Natural killer cell (primary cell): ENCODE data around the gene MCTP1. TPM values are rescaled to one million over a fixed set of nuclear protein-coding genes. Genes with fewer than 3 reads are reported as not detected.
"Not testable (repeated sequence)": the region's sequence is repeated elsewhere in the genome, so short reads cannot be mapped to it uniquely, and the experiment has no call there.

ENCODE experiments used
- ATAC-seq, 3 donors: fragments of 150-1000 bp in 2 of 3; fragments of 200-7000 bp in 1 of 3; cut with Tn5 transposase; 1 replicate in 1 of 3; 2 replicates in 2 of 3; pipeline ENCODE4 v1.10.0; 2021; ENCODE audit warnings: mild to moderate bottlenecking in 2 of 3, moderate library complexity in 2 of 3
- DNase-seq, 2 donors: peaks; one replicate each; pipeline versions ENCODE4 v3.0.0 to v3.0.0-alpha.2; 2013 to 2021; ENCODE audit warnings: mixed read lengths in 1 of 2
- H3K27ac ChIP-seq: one replicate; pipeline ENCODE4 v1.5.1; 2013; ENCODE audit warnings: mild to moderate bottlenecking, low read length
- H3K27me3 ChIP-seq: one replicate; pipeline ENCODE4 v1.6.1; 2013; ENCODE audit warnings: low read length; ENCODE audit not compliant: control insufficient read depth, insufficient read depth
- H3K36me3 ChIP-seq: one replicate; pipeline ENCODE4 v1.6.1; 2013; ENCODE audit warnings: low read length; ENCODE audit not compliant: control insufficient read depth, insufficient read depth
- H3K4me1 ChIP-seq: one replicate; pipeline ENCODE4 v1.6.1; 2013; ENCODE audit warnings: low read length; ENCODE audit not compliant: control insufficient read depth, insufficient read depth
- H3K4me3 ChIP-seq: one replicate; pipeline ENCODE4 v1.5.1; 2013; ENCODE audit warnings: low read length
- H3K9me3 ChIP-seq: one replicate; pipeline ENCODE4 v1.6.1; 2013; ENCODE audit warnings: low read length; ENCODE audit not compliant: control insufficient read depth, insufficient read depth
- H3K27ac Mint-ChIP-seq, 2 donors: one replicate each; pipeline ENCODE4 v1.8.0; 2022; ENCODE audit warnings: mild to moderate bottlenecking in 2 of 2, mixed read lengths in 2 of 2, moderate library complexity in 1 of 2
- H3K27me3 Mint-ChIP-seq, 2 donors: one replicate each; pipeline ENCODE4 v1.8.0; 2022; ENCODE audit warnings: low read depth in 2 of 2, mixed read lengths in 2 of 2
- H3K36me3 Mint-ChIP-seq: one replicate; pipeline ENCODE4 v1.8.0; 2022; ENCODE audit warnings: mixed read lengths
- H3K4me1 Mint-ChIP-seq, 2 donors: one replicate each; pipeline ENCODE4 v1.8.0; 2022; ENCODE audit warnings: mixed read lengths in 2 of 2
- H3K4me3 Mint-ChIP-seq: one replicate; pipeline ENCODE4 v1.8.0; 2022; ENCODE audit warnings: mild to moderate bottlenecking, moderate library complexity, mixed read lengths
- H3K9me3 Mint-ChIP-seq, 2 donors: one replicate each; pipeline ENCODE4 v1.8.0; 2022; ENCODE audit warnings: mixed read lengths in 2 of 2
- CTCF ChIP-seq: fragments of 200-600 bp; IDR thresholded peaks from one replicate; pipeline ENCODE4 v1.8.0; 2022; ENCODE audit warnings: antibody characterized with exemption
- WGBS: methylation state at CpG from one replicate; pipeline ENCODE4 v1.1.7; 2013; ENCODE audit warnings: missing lambda C conversion rate; ENCODE audit not compliant: insufficient coverage; 5-methylcytosine and 5-hydroxymethylcytosine counted together
- intact Hi-C: fragments of 100-400 bp; cut with micrococcal nuclease; formaldehyde crosslinking; loops from one replicate; pipeline ENCODE4 v1.14.2; 2022
- total RNA-seq, 4 donors: library from RNA; stranded (reverse); fragments of 120-200 nt in 1 of 4; gene quantifications; one replicate each; pipeline versions ENCODE4 v1.2.3 to v1.2.4, GENCODE V29; 2013 to 2022

The MCTP1 gene
- total RNA-seq, 3 donors from 2014 or later (not counting 1 experiment from before 2014, with no cell fraction given): 4.7 to 15.1 (median 9.8) TPM

DNA sequence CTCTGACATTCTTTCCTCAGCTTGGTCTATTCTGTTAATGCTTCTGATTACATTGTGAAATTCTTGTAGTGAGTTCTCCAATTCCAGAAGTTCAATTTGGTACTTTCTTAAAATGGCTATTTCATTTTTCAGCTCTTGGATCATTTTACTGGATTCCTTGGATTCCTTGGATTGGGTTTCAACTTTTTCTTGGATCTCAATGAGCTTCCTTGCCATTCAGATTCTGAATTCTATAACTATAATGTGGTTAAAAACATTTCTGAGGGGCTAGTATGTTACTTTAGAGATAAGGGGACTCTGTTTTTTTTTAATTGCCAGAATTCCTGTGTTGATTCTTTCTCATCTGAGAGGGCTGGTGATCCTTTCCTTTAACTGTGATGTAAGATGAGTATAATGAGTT, 136.4 kb downstream of the MCTP1 start:
- Mint-ChIP-seq H3K27ac (no peak overlapping the region), H3K27me3 (peaks cover 0 to 3% of the 10 kb centered on the region in 2 donors), H3K4me3 (no peak overlapping the region), H3K4me1 (no peaks in the 10 kb centered on the region), H3K36me3 (no peaks in the 10 kb centered on the region), H3K9me3 (peaks cover 5 to 7% of the 10 kb centered on the region in 2 donors)
- Histone ChIP-seq H3K9me3 (peaks cover 7% of the 10 kb centered on the region), H3K36me3 (no peaks in the 10 kb centered on the region), H3K4me3 (no peak overlapping the region), H3K27ac (no peak overlapping the region), H3K27me3 (no peaks in the 10 kb centered on the region), H3K4me1 (no peaks in the 10 kb centered on the region)
- DNase-seq (no peak), ATAC-seq (no peak)
- no peak for TF ChIP-seq CTCF
- intact Hi-C loops: no loop called here

DNA sequence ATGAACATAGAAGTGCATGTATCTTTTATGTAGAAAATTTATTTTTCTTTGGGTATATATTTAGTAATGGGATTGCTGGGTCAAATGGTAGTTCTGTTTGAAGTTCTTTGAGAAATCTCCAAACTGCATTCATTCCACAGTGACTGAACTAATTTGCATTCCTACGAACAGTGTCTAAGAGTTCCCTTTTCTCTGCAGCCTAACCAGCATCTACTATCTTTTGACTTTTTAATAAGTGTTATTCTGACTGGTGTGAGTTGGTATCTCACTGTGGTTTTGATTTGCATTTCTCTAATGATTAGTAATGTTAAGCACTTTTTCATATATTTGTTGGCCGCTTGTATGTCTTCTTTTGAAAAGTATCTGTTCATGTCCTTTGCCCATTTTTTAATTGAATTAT, 141.0 kb downstream of the MCTP1 start:
- H3K4me1 Mint-ChIP-seq, H3K9me3 Mint-ChIP-seq, H3K4me3 ChIP-seq, H3K27ac ChIP-seq, ATAC-seq, H3K36me3 ChIP-seq, H3K4me3 Mint-ChIP-seq, H3K27me3 Mint-ChIP-seq, intact Hi-C loops, H3K36me3 Mint-ChIP-seq, H3K4me1 ChIP-seq, H3K9me3 ChIP-seq, DNase-seq, H3K27ac Mint-ChIP-seq, H3K27me3 ChIP-seq: not testable (repeated sequence)
- 83% methylated on average over 1 of the region's 2 CpGs for WGBS

GRCh38 chr5:95142145-95142544, 142.7 kb downstream of the MCTP1 start:
- Histone ChIP-seq H3K4me1 (no peaks in the 10 kb centered on the region), H3K4me3 (no peak overlapping the region), H3K9me3 (no peaks in the 10 kb centered on the region), H3K27me3 (no peaks in the 10 kb centered on the region), H3K27ac (no peak overlapping the region), H3K36me3 (no peaks in the 10 kb centered on the region)
- H3K4me3 Mint-ChIP-seq: no peak overlapping the region
- no peaks in the 10 kb centered on the region for H3K4me1 Mint-ChIP-seq
- H3K27me3 Mint-ChIP-seq: peaks cover 0 to 3% of the 10 kb centered on the region in 2 donors
- no peak for DNase-seq
- peaks cover 0 to 2% of the 10 kb centered on the region in 2 donors for H3K9me3 Mint-ChIP-seq
- WGBS: no CpG with 5 or more reads among the region's 3 CpGs
- H3K27ac Mint-ChIP-seq: no peak overlapping the region
- intact Hi-C loops: no loop called here
- no peaks in the 10 kb centered on the region for H3K36me3 Mint-ChIP-seq
- no peak for ATAC-seq
- TF ChIP-seq CTCF: no peak

- Histone ChIP-seq H3K4me1 (no peaks in the 10 kb centered on the region), H3K36me3 (no peaks in the 10 kb centered on the region), H3K27me3 (no peaks in the 10 kb centered on the region), H3K9me3 (no peaks in the 10 kb centered on the region), H3K27ac (no peak overlapping the region), H3K4me3 (no peak overlapping the region)
- 82% methylated on average over 3 of the region's 3 CpGs for WGBS
- Mint-ChIP-seq H3K4me1 (no peaks in the 10 kb centered on the region), H3K9me3 (peaks cover 0 to 2% of the 10 kb centered on the region in 2 donors), H3K27ac (no peak overlapping the region), H3K27me3 (peaks cover 0 to 3% of the 10 kb centered on the region in 2 donors), H3K4me3 (no peak overlapping the region), H3K36me3 (no peaks in the 10 kb centered on the region)
- no peak for ATAC-seq
- intact Hi-C loops: no loop called here
- DNase-seq: no peak
- no peak for TF ChIP-seq CTCF
Observed at GRCh38 chr5:95141141-95141540, 143.8 kb downstream of the MCTP1 start.
